H1 (cell line): Measurements from ENCODE around the gene OLFML2B. TPM values are rescaled to one million over a fixed set of nuclear protein-coding genes. Genes with fewer than 3 reads are reported as not detected.

ENCODE experiments used
- CTCF ChIA-PET: fragments of 300-600 bp; sonication (Branson Sonifier 250); formaldehyde crosslinking; loops from one replicate; lab custom pipeline; 2021; ENCODE audit not compliant: partially characterized antibody; lab: Charles Lee
- POLR2A ChIA-PET: fragments of 300-600 bp; sonication (Branson Sonifier 250); formaldehyde crosslinking; loops from one replicate; lab custom pipeline; 2021; ENCODE audit warnings: inconsistent platforms; ENCODE audit not compliant: partially characterized antibody; lab: Charles Lee
- DNase-seq, 2 experiments: peaks; one replicate each; pipeline versions ENCODE4 v3.0.0 to v3.0.0-alpha.2; 2010 to 2022; ENCODE audit warnings: low spot score in 2 of 2, low read depth in 1 of 2, mixed read lengths in 1 of 2
- FAIRE-seq: peaks from 2 replicates; lab custom pipeline; 2011; peaks lifted over from hg19 to GRCh38; lab: Jason Lieb, UNC
- H2AFZ ChIP-seq: 2 replicates; pipeline ENCODE4 v1.8.1; 2012; ENCODE audit warnings: low read length, inconsistent platforms
- H2AK5ac ChIP-seq: 2 replicates; pipeline ENCODE4 v1.6.1; 2013; ENCODE audit warnings: low read depth, low read length
- H2BK120ac ChIP-seq: replicated peaks from 2 replicates; pipeline ENCODE3; 2013; ENCODE audit warnings: low read depth, low read length, inconsistent platforms
- H2BK12ac ChIP-seq: 2 replicates; pipeline ENCODE4 v1.6.1; 2013; ENCODE audit warnings: low read depth, low read length
- H2BK15ac ChIP-seq: 2 replicates; pipeline ENCODE4 v1.6.1; 2013; ENCODE audit warnings: low read length
- H2BK20ac ChIP-seq: 2 replicates; pipeline ENCODE4 v1.6.1; 2013; ENCODE audit warnings: low read length
- H2BK5ac ChIP-seq: 2 replicates; pipeline ENCODE4 v1.6.1; 2013; ENCODE audit warnings: low read depth, low read length
- H3K14ac ChIP-seq: 2 replicates; pipeline ENCODE4 v1.6.1; 2013; ENCODE audit warnings: inconsistent platforms; ENCODE audit not compliant: insufficient read length
- H3K18ac ChIP-seq: 2 replicates; pipeline ENCODE4 v1.6.1; 2013; ENCODE audit warnings: low read length; ENCODE audit errors: extremely low read depth
- H3K23ac ChIP-seq: 2 replicates; pipeline ENCODE4 v1.6.1; 2013; ENCODE audit warnings: inconsistent platforms; ENCODE audit not compliant: insufficient read length
- H3K23me2 ChIP-seq: 2 replicates; pipeline ENCODE4 v1.6.1; 2013; ENCODE audit warnings: low read depth, low read length
- H3K27ac ChIP-seq: 2 replicates; pipeline ENCODE4 v1.6.1; 2011; ENCODE audit warnings: low read depth, low read length, inconsistent platforms
- H3K27me3 ChIP-seq, 4 experiments: replicated peaks in 1 of 4; 1 replicate in 1 of 4; 2 replicates in 3 of 4; pipeline versions ENCODE4 v1.6.1 to v1.8.1; 2011 to 2013; ENCODE audit warnings: low read length in 3 of 4, mild to moderate bottlenecking in 3 of 4, inconsistent platforms in 2 of 4, mixed read lengths in 2 of 4, moderate library complexity in 1 of 4; ENCODE audit not compliant: control insufficient read depth in 3 of 4, insufficient read depth in 3 of 4; ENCODE audit errors: extremely low read depth in 1 of 4
- H3K36me3 ChIP-seq, 4 experiments: 2 replicates each; pipeline versions ENCODE4 v1.6.1 to v1.8.1; 2011 to 2013; ENCODE audit warnings: mild to moderate bottlenecking in 4 of 4, low read length in 3 of 4, moderate library complexity in 2 of 4, control low read depth in 1 of 4, inconsistent platforms in 1 of 4; ENCODE audit not compliant: insufficient read depth in 4 of 4, control insufficient read depth in 2 of 4
- H3K4ac ChIP-seq: replicated peaks from 2 replicates; pipeline ENCODE3; 2013; ENCODE audit warnings: low read length, low read depth, mixed read lengths, inconsistent platforms; ENCODE audit not compliant: insufficient read length
- H3K4me1 ChIP-seq, 4 experiments: replicated peaks in 1 of 4; 1 replicate in 1 of 4; 2 replicates in 3 of 4; pipeline versions ENCODE4 v1.6.1 to v1.8.1; 2011 to 2013; ENCODE audit warnings: low read length in 3 of 4, inconsistent platforms in 2 of 4, mixed read lengths in 1 of 4; ENCODE audit not compliant: insufficient read depth in 4 of 4, control insufficient read depth in 3 of 4
- H3K4me2 ChIP-seq, 2 experiments: 2 replicates each; pipeline versions ENCODE4 v1.6.1 to v1.8.1; 2011 to 2013; ENCODE audit warnings: low read depth in 2 of 2, low read length in 2 of 2, control low read depth in 1 of 2, inconsistent platforms in 1 of 2, mild to moderate bottlenecking in 1 of 2; ENCODE audit not compliant: insufficient read depth in 1 of 2
- H3K4me3 ChIP-seq, 4 experiments: fragments of 200-600, 300-600 bp in 1 of 4; sonication (generic), shearing (Covaris generic), sonication (Bioruptor Twin) in 1 of 4; 2 replicates each; pipeline versions ENCODE4 v1.5.1 to v1.8.1; 2011 to 2016; ENCODE audit warnings: low read length in 4 of 4, low read depth in 3 of 4, control low read depth in 2 of 4, inconsistent platforms in 2 of 4, mild to moderate bottlenecking in 2 of 4, mixed read lengths in 1 of 4, moderate library complexity in 1 of 4; ENCODE audit not compliant: insufficient read depth in 2 of 4; ENCODE audit errors: extremely low read depth in 1 of 4
- H3K56ac ChIP-seq: replicated peaks from 2 replicates; pipeline ENCODE3; 2013; ENCODE audit warnings: low read depth, mild to moderate bottlenecking, mixed read lengths, low read length, inconsistent platforms; ENCODE audit not compliant: insufficient read length
- H3K79me1 ChIP-seq: 2 replicates; pipeline ENCODE4 v1.6.1; 2013; ENCODE audit warnings: low read depth, low read length, control low read depth
- H3K79me2 ChIP-seq, 2 experiments: 2 replicates each; pipeline versions ENCODE4 v1.6.1 to v1.8.1; 2012 to 2013; ENCODE audit warnings: low read length in 2 of 2, mild to moderate bottlenecking in 2 of 2, inconsistent platforms in 1 of 2; ENCODE audit not compliant: insufficient read depth in 2 of 2, control insufficient read depth in 1 of 2
- H3K9ac ChIP-seq, 4 experiments: replicated peaks in 1 of 4; 1 replicate in 1 of 4; 2 replicates in 3 of 4; pipeline versions ENCODE4 v1.6.1 to v1.8.1; 2011 to 2013; ENCODE audit warnings: low read depth in 3 of 4, low read length in 3 of 4, control low read depth in 2 of 4, mild to moderate bottlenecking in 2 of 4, moderate library complexity in 2 of 4, inconsistent platforms in 1 of 4; ENCODE audit errors: extremely low read depth in 1 of 4
- H3K9me3 ChIP-seq, 2 experiments: 2 replicates each; pipeline versions ENCODE4 v1.6.1 to v1.8.1; 2012 to 2013; ENCODE audit warnings: mild to moderate bottlenecking in 2 of 2, moderate library complexity in 2 of 2, control low read depth in 1 of 2, inconsistent platforms in 1 of 2, low read depth in 1 of 2, low read length in 1 of 2, mixed read lengths in 1 of 2; ENCODE audit not compliant: insufficient read depth in 2 of 2
- H4K20me1 ChIP-seq, 2 experiments: replicated peaks in 1 of 2; 2 replicates each; pipeline versions ENCODE3 to v1.8.1; 2011 to 2013; ENCODE audit warnings: inconsistent platforms in 2 of 2, low read length in 2 of 2, mild to moderate bottlenecking in 1 of 2; ENCODE audit not compliant: insufficient read depth in 2 of 2, control insufficient read depth in 1 of 2
- H4K5ac ChIP-seq: 2 replicates; pipeline ENCODE4 v1.6.1; 2013; ENCODE audit warnings: low read length, low read depth, mixed read lengths, inconsistent platforms; ENCODE audit not compliant: insufficient read length
- H4K8ac ChIP-seq: 2 replicates; pipeline ENCODE4 v1.8.0; 2013; ENCODE audit warnings: mild to moderate bottlenecking, moderate library complexity, low read length, inconsistent platforms; ENCODE audit not compliant: insufficient read depth; ENCODE audit errors: extremely low read depth
- H4K91ac ChIP-seq: replicated peaks from 2 replicates; pipeline ENCODE3; 2013; ENCODE audit warnings: low read length, mixed read lengths, inconsistent platforms; ENCODE audit not compliant: insufficient read length
- BACH1 ChIP-seq: IDR thresholded peaks from 2 replicates; pipeline ENCODE4 v1.6.1; 2012; ENCODE audit warnings: low read length, improper control_type of control experiment
- BCL11A ChIP-seq, 2 experiments: IDR thresholded peaks; one replicate each; pipeline ENCODE4 v1.6.1; 2011; ENCODE audit warnings: low read depth in 2 of 2, low read length in 2 of 2, mild to moderate bottlenecking in 2 of 2
- CBX8 ChIP-seq: fragments of 300-800, 300-1000 bp; sonication (generic); IDR thresholded peaks from 2 replicates; pipeline ENCODE4 v1.7.1; 2016; ENCODE audit warnings: low read depth, low read length, borderline replicate concordance
- CHD2 ChIP-seq: IDR thresholded peaks from 2 replicates; pipeline ENCODE4 v1.6.1; 2012; ENCODE audit warnings: low read length, improper control_type of control experiment
- CTBP2 ChIP-seq: IDR thresholded peaks from 2 replicates; pipeline ENCODE4 v1.7.0; 2011; ENCODE audit warnings: borderline replicate concordance, mild to moderate bottlenecking, moderate library complexity, mixed read lengths, low read length; ENCODE audit not compliant: insufficient read depth, insufficient read length
- FOSL1 ChIP-seq: IDR thresholded peaks from 2 replicates; pipeline ENCODE4 v1.6.1; 2011; ENCODE audit warnings: mild to moderate bottlenecking, low read depth, low read length, moderate library complexity; ENCODE audit not compliant: insufficient read depth
- HDAC2 ChIP-seq, 2 experiments: fragments of 300-600 bp in 1 of 2; sonication (generic) in 1 of 2; IDR thresholded peaks; 2 replicates each; pipeline ENCODE4 v1.6.1; 2011 to 2012; ENCODE audit warnings: low read depth in 2 of 2, low read length in 2 of 2, mild to moderate bottlenecking in 2 of 2, moderate library complexity in 2 of 2, borderline replicate concordance in 1 of 2, inconsistent platforms in 1 of 2
- JUND ChIP-seq: IDR thresholded peaks from 2 replicates; pipeline ENCODE4 v1.6.1; 2011; ENCODE audit warnings: mild to moderate bottlenecking, improper control_type of control experiment, low read length
- KDM1A ChIP-seq: fragments of 200-600, 300-600 bp; sonication (generic); IDR thresholded peaks from 2 replicates; pipeline ENCODE4 v1.7.1; 2016; ENCODE audit warnings: mild to moderate bottlenecking, low read length, borderline replicate concordance
- SAP30 ChIP-seq: fragments of 300-600 bp; sonication (generic); IDR thresholded peaks from 2 replicates; pipeline ENCODE4 v1.7.1; 2012; ENCODE audit warnings: low read length, moderate library complexity, mild to moderate bottlenecking, inconsistent platforms; ENCODE audit not compliant: insufficient read depth, insufficient replicate concordance
- SIX5 ChIP-seq: IDR thresholded peaks from 2 replicates; pipeline ENCODE4 v1.6.1; 2011; ENCODE audit warnings: mild to moderate bottlenecking, low read depth, low read length
- ZNF274 ChIP-seq: IDR thresholded peaks from 2 replicates; pipeline ENCODE4 v1.7.0; 2012; ENCODE audit warnings: low read length, borderline replicate concordance; ENCODE audit errors: extremely low read depth
- WGBS, 2 experiments: shearing (Covaris generic) in 1 of 2; methylation state at CpG; one replicate each; pipeline versions ENCODE4 v1.1.6 to v1.1.7; 2013 to 2015; ENCODE audit warnings: low lambda C conversion rate in 2 of 2, mixed read lengths in 2 of 2, inconsistent platforms in 1 of 2, low coverage in 1 of 2, missing lambda C conversion rate in 1 of 2; ENCODE audit not compliant: insufficient replicate concordance in 2 of 2, insufficient coverage in 1 of 2, insufficient read length in 1 of 2; ENCODE audit errors: extremely low coverage in 1 of 2, missing lambda C conversion rate in 1 of 2; 5-methylcytosine and 5-hydroxymethylcytosine counted together
- polyA plus RNA-seq, 7 experiments: library from polyadenylated mRNA; depleted of rRNA in 3 of 7; stranded (reverse) in 5 of 7; unstranded in 2 of 7; fragments of >200 nt in 5 of 7; fragments of 200-250 nt in 2 of 7; gene quantifications; 1 replicate in 5 of 7; 2 replicates in 1 of 7; 4 replicates in 1 of 7; pipeline versions ENCODE4 v1.2.1 to v1.2.3, GENCODE V29; 2011 to 2013; ENCODE audit warnings: missing spikeins in 2 of 7, mixed read lengths in 2 of 7
- total RNA-seq: library from RNA; stranded (reverse); fragmentation: NEBNext Ultra II Directional; extraction: Animal tissue kit (Norgen Biotek cat#: 25700); gene quantifications from 2 replicates; pipeline ENCODE4 v1.2.1, GENCODE V29; 2021

The OLFML2B gene
- total and polyA plus RNA-seq, 2 of the 8 experiments (the other 6 are each of a cell fraction or from before 2014, with no cell fraction given), result 6.5 to 10.4 TPM

GRCh38 chr1:162006081-162006480 lies 17.6 kb downstream of the OLFML2B start:
- ChIA-PET POLR2A (interaction anchor here (1.2 kb wide), 1 partner anchor 17 kb away, joined by 3 read pairs; the partner anchor contains the start of gene OLFML2B), CTCF (interaction anchor here (1.1 to 1.4 kb wide), 4 partner anchors 18 to 42 kb away, joined by 3 to 5 read pairs (median 4); partner anchors contain the start of gene OLFML2B)
- Histone ChIP-seq H2AK5ac (no peak overlapping the region), H3K4me1 (peaks cover 2 to 4% (median 3%) of the 10 kb centered on the region in 4 experiments; a peak in 3 of 7 replicates), H3K4me3 (no peak overlapping the region), H3K9ac (no peak overlapping the region), H2BK120ac (no peak overlapping the region), H3K18ac (no peak overlapping the region), H3K79me1 (no peaks in the 10 kb centered on the region), H3K27ac (no peak overlapping the region), H3K4ac (no peak overlapping the region), H3K36me3 (no peaks in the 10 kb centered on the region), H2BK15ac (no peak overlapping the region), H3K23ac (no peak overlapping the region), H3K14ac (no peak overlapping the region), H3K4me2 (no peak overlapping the region), H2BK20ac (no peak overlapping the region), H3K23me2 (no peaks in the 10 kb centered on the region), H3K9me3 (no peaks in the 10 kb centered on the region), H4K5ac (no peak overlapping the region), H4K8ac (no peak overlapping the region), H2BK12ac (no peak overlapping the region), H2BK5ac (no peak overlapping the region), H4K20me1 (no peaks in the 10 kb centered on the region), H4K91ac (no peak overlapping the region), H3K27me3 (no peaks in the 10 kb centered on the region), H2AFZ (no peak overlapping the region), H3K56ac (no peak overlapping the region), H3K79me2 (no peaks in the 10 kb centered on the region)
- FAIRE-seq, result no peak
- WGBS, 2 experiments, result 91% methylated on average over 6 of the region's 6 CpGs; no CpG with 5 or more reads in 1 of the 2 experiments
- DNase-seq, result no peak
- TF ChIP-seq CTBP2 (no peak), CBX8 (no peak), HDAC2 (IDR thresholded peaks at IDR 0.05; ENCODE audit: borderline replicate concordance in 1 of 2, low read depth in 2 of 2, low read length in 2 of 2) (no peak), SAP30 (no peak), SIX5 (no peak), KDM1A (no peak), BACH1 (no peak), FOSL1 (no peak), CHD2 (no peak), JUND (no peak), BCL11A (IDR thresholded peaks at IDR 0.05; ENCODE audit: low read depth in 2 of 2, low read length in 2 of 2) (no peak), ZNF274 (no peak)
